GM23248 (cell line): ENCODE data around the gene SPINT2. TPM values are rescaled to one million over a fixed set of nuclear protein-coding genes. Genes with fewer than 3 reads are reported as not detected.
A peak's percentile ranks its signal among the peaks of the same experiment; 100 is the strongest.

Experiments used
- DNase-seq: peaks from one replicate; pipeline ENCODE4 v3.0.0-alpha.2; 2015
- H2AFZ ChIP-seq: fragments of 200-600 bp; sonication (generic); 2 replicates; pipeline ENCODE4 v1.6.1; 2016; ENCODE audit warnings: antibody characterized with exemption
- H3F3A ChIP-seq: fragments of 200-600 bp; sonication (generic); 2 replicates; pipeline ENCODE4 v1.6.1; 2016; ENCODE audit warnings: mild to moderate bottlenecking, antibody characterized with exemption, mixed run types; ENCODE audit not compliant: insufficient read depth
- H3K27ac ChIP-seq: fragments of 200-600 bp; sonication (generic); 2 replicates; pipeline ENCODE4 v1.5.1; 2016; ENCODE audit warnings: mild to moderate bottlenecking
- H3K27me3 ChIP-seq: fragments of 200-600 bp; sonication (generic); replicated peaks from 2 replicates; pipeline ENCODE4 v1.6.1; 2016; ENCODE audit warnings: mild to moderate bottlenecking; ENCODE audit not compliant: insufficient read depth
- H3K36me3 ChIP-seq: fragments of 200-600 bp; sonication (generic); 2 replicates; pipeline ENCODE4 v1.6.1; 2016; ENCODE audit warnings: low read depth, mild to moderate bottlenecking
- H3K4me1 ChIP-seq: fragments of 200-600 bp; sonication (generic); 2 replicates; pipeline ENCODE4 v1.6.1; 2016; ENCODE audit warnings: mild to moderate bottlenecking; ENCODE audit not compliant: insufficient read depth
- H3K4me2 ChIP-seq: fragments of 200-600 bp; sonication (generic); one replicate; pipeline ENCODE4 v1.6.1; 2016; ENCODE audit warnings: mild to moderate bottlenecking; ENCODE audit not compliant: unreplicated experiment
- H3K4me3 ChIP-seq: fragments of 200-600 bp; sonication (generic); 2 replicates; pipeline ENCODE4 v1.5.1; 2016; ENCODE audit warnings: mild to moderate bottlenecking
- H3K79me2 ChIP-seq: fragments of 200-600 bp; sonication (generic); 2 replicates; pipeline ENCODE4 v1.6.1; 2016; ENCODE audit warnings: mild to moderate bottlenecking; ENCODE audit not compliant: insufficient read depth
- H3K9ac ChIP-seq: fragments of 200-600 bp; sonication (generic); 2 replicates; pipeline ENCODE4 v1.6.1; 2016; ENCODE audit warnings: mild to moderate bottlenecking
- H3K9me2 ChIP-seq: fragments of 200-600 bp; sonication (generic); 2 replicates; pipeline ENCODE4 v1.6.1; 2016; ENCODE audit warnings: mixed run types, mild to moderate bottlenecking, moderate library complexity; ENCODE audit not compliant: insufficient read depth
- H3K9me3 ChIP-seq: fragments of 200-600 bp; sonication (generic); one replicate; pipeline ENCODE4 v1.6.1; 2017; ENCODE audit warnings: low read depth
- H4K20me1 ChIP-seq: fragments of 200-600 bp; sonication (generic); 2 replicates; pipeline ENCODE4 v1.6.0; 2016; ENCODE audit not compliant: insufficient read depth
- EZH2 ChIP-seq: fragments of 200-600 bp; sonication (generic); IDR thresholded peaks from 2 replicates; pipeline ENCODE4 v1.6.1; 2018; ENCODE audit warnings: antibody characterized with exemption, mild to moderate bottlenecking; ENCODE audit not compliant: insufficient read depth, poor library complexity, severe bottlenecking
- EZH2phosphoT487 ChIP-seq: fragments of 200-600 bp; sonication (generic); IDR thresholded peaks from 2 replicates; pipeline ENCODE4 v1.6.1; 2018; ENCODE audit warnings: antibody characterized with exemption, moderate library complexity, mild to moderate bottlenecking, low read depth; ENCODE audit not compliant: insufficient read depth
- WGBS, 2 experiments: methylation state at CpG; one replicate each; pipeline ENCODE4 v1.1.6; 2015 to 2017; ENCODE audit warnings: low lambda C conversion rate in 2 of 2, low coverage in 1 of 2; ENCODE audit errors: missing lambda C conversion rate in 2 of 2; 5-methylcytosine and 5-hydroxymethylcytosine counted together
- in situ Hi-C: fragments of 300-500 bp; cut with MboI; formaldehyde crosslinking; loops from 2 replicates; pipeline ENCODE4 v1.15.0; 2020
- polyA plus RNA-seq: library from polyadenylated mRNA; unstranded; fragments of >200 nt; fragmentation: Nextera tagmentation; extraction: Ambion mirVana; gene quantifications from 2 replicates; pipeline ENCODE4 v1.2.1, GENCODE V29; 2016
- total RNA-seq: library from RNA; depleted of rRNA; stranded (reverse); fragments of >200 nt; shearing (Covaris generic); gene quantifications from 2 replicates; pipeline ENCODE4 v1.2.3, GENCODE V29; 2014

SPINT2 gene
- total and polyA plus RNA-seq, 2 experiments from 2014 or later = 3.2 to 9.3 TPM

- TF ChIP-seq EZH2phosphoT487 (no peak), EZH2 (no peak)
- in situ Hi-C loops = no loop called here
- H3K27me3 ChIP-seq = no peaks in the 10 kb centered on the region
- no peak overlapping the region for H3K4me2 ChIP-seq
- no peak overlapping the region for H3K27ac ChIP-seq
- no peak overlapping the region for H3K4me3 ChIP-seq
- H3K36me3 ChIP-seq = no peaks in the 10 kb centered on the region
- no peaks in the 10 kb centered on the region for H4K20me1 ChIP-seq
- 83% methylated on average over 16 of the region's 16 CpGs for WGBS, 2 experiments
- no peak overlapping the region for H3K9ac ChIP-seq
- H3K9me3 ChIP-seq = no peaks in the 10 kb centered on the region
- peaks cover 31% of the 10 kb centered on the region for H3K4me1 ChIP-seq
- H2AFZ ChIP-seq = no peak overlapping the region
- no peaks in the 10 kb centered on the region for H3K9me2 ChIP-seq
- H3F3A ChIP-seq = 0 out of 2 replicates have a peak, but pooled peaks cover 6% of the 10 kb centered on the region
- no peak for DNase-seq
- no peaks in the 10 kb centered on the region for H3K79me2 ChIP-seq
Observed at GRCh38 chr19:38288123-38288855, 23.9 kb downstream of the SPINT2 start.

- DNase-seq = no peak
- 96% methylated on average over 15 of the region's 15 CpGs for WGBS, 2 experiments
- Histone ChIP-seq H4K20me1 (no peaks in the 10 kb centered on the region), H3K79me2 (no peaks in the 10 kb centered on the region), H3K4me2 (peak overlapping the region; percentile 44), H3F3A (0 out of 2 replicates have a peak, but pooled peaks cover 6% of the 10 kb centered on the region), H3K4me3 (no peak overlapping the region), H3K9ac (peak overlapping the region; percentile 57), H3K4me1 (peaks cover 30% of the 10 kb centered on the region), H3K27ac (peak overlapping the region; percentile 62), H3K9me2 (no peaks in the 10 kb centered on the region), H3K27me3 (no peaks in the 10 kb centered on the region), H2AFZ (no peak overlapping the region), H3K36me3 (no peaks in the 10 kb centered on the region), H3K9me3 (no peaks in the 10 kb centered on the region)
- in situ Hi-C loops = no loop called here
- TF ChIP-seq EZH2phosphoT487 (no peak), EZH2 (no peak)
Observed at GRCh38 chr19:38289955-38290354, 25.6 kb downstream of the SPINT2 start.

GRCh38 chr19:38290631-38291147, 26.3 kb downstream of the SPINT2 start:
- DNase-seq = peak; percentile 98
- Histone ChIP-seq H3K27me3 (no peaks in the 10 kb centered on the region), H3K27ac (peak overlapping the region; percentile 62), H3K9me3 (no peaks in the 10 kb centered on the region), H2AFZ (no peak overlapping the region), H4K20me1 (no peaks in the 10 kb centered on the region), H3K36me3 (no peaks in the 10 kb centered on the region), H3F3A (0 out of 2 replicates have a peak, but pooled peaks cover 6% of the 10 kb centered on the region), H3K4me3 (no peak overlapping the region), H3K4me2 (peak overlapping the region; percentile 46), H3K79me2 (no peaks in the 10 kb centered on the region), H3K9me2 (no peaks in the 10 kb centered on the region), H3K4me1 (peaks cover 22% of the 10 kb centered on the region), H3K9ac (peak overlapping the region; percentile 57)
- in situ Hi-C loops = no loop called here
- no peak for TF ChIP-seq EZH2phosphoT487
- no peak for TF ChIP-seq EZH2
- WGBS, 2 experiments = 38 to 41% methylated on average over 13 of the region's 13 CpGs

GRCh38 chr19:38291855-38292254, 27.5 kb downstream of the SPINT2 start:
- H3K9ac ChIP-seq = no peak overlapping the region
- peak overlapping the region; percentile 37; the same call in 1 of the 2 replicates for H2AFZ ChIP-seq
- H3K36me3 ChIP-seq = no peaks in the 10 kb centered on the region
- no peaks in the 10 kb centered on the region for H3K79me2 ChIP-seq
- peaks cover 16% of the 10 kb centered on the region for H3K4me1 ChIP-seq
- no peak for TF ChIP-seq EZH2phosphoT487
- TF ChIP-seq EZH2 = no peak
- no peak overlapping the region for H3K4me3 ChIP-seq
- H3K27me3 ChIP-seq = no peaks in the 10 kb centered on the region
- no peaks in the 10 kb centered on the region for H3F3A ChIP-seq
- DNase-seq = no peak
- no peaks in the 10 kb centered on the region for H3K9me2 ChIP-seq
- H3K27ac ChIP-seq = no peak overlapping the region
- H4K20me1 ChIP-seq = no peaks in the 10 kb centered on the region
- in situ Hi-C loops = no loop called here
- no peaks in the 10 kb centered on the region for H3K9me3 ChIP-seq
- WGBS, 2 experiments = 75 to 77% methylated on average over 15 of the region's 15 CpGs
- H3K4me2 ChIP-seq = no peak overlapping the region
